D721Med (cell line): ENCODE measurements around the gene DMAC1.

Experiments used
- DNase-seq: peaks from one replicate; pipeline ENCODE4 v3.0.0; 2011; ENCODE audit warnings: low spot score; ENCODE audit not compliant: insufficient read length
- FAIRE-seq: peaks from 2 replicates; lab custom pipeline; 2011; peaks lifted over from hg19 to GRCh38; lab: Jason Lieb, UNC
- CTCF ChIP-seq: IDR thresholded peaks from 2 replicates; pipeline ENCODE4 v1.5.1; 2012; ENCODE audit warnings: mild to moderate bottlenecking, control low read depth; ENCODE audit not compliant: insufficient read depth; ENCODE audit errors: missing control alignments

The DMAC1 gene

GRCh38 chr9:7802666-7803065 lies 3.1 kb upstream of the DMAC1 start:
- FAIRE-seq: no peak
- no peak for DNase-seq
- TF ChIP-seq CTCF: no peak

GRCh38 chr9:7799944-7800285 lies 337 bp upstream of the DMAC1 start:
- TF ChIP-seq CTCF: no peak
- no peak for DNase-seq
- FAIRE-seq: peak; percentile 58

GRCh38 chr9:7794196-7794595 lies 5.4 kb downstream of the DMAC1 start:
- FAIRE-seq: peak; percentile 38
- no peak for TF ChIP-seq CTCF
- no peak for DNase-seq

DNA sequence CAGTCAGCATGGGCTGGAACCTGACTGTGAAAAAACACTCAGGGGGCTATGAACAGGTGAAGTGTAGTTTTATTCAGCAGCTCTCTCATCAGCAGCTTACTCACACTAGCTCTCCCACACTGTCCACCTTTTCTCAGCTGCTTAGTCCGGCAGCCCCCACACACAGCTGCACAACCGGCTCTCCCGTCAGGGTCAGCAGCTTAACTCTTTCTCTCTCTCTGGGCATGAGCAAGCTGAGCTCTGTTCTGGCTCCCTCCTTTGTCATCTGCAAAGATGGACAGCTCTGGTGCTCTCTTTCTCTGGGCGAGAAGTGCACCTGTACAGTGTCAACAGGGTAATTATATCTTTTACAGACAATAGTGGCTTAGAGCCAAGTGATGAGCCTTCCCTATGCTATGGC lies 8.2 kb downstream of the DMAC1 start:
- TF ChIP-seq CTCF: no peak
- FAIRE-seq: no peak
- DNase-seq: no peak

GRCh38 chr9:7790819-7791182 lies 8.8 kb downstream of the DMAC1 start:
- no peak for TF ChIP-seq CTCF
- FAIRE-seq: no peak
- no peak for DNase-seq

- no peak for TF ChIP-seq CTCF
- no peak for DNase-seq
- no peak for FAIRE-seq
Measured at GRCh38 chr9:7790022-7790818, 9.4 kb downstream of the DMAC1 start.

DNA sequence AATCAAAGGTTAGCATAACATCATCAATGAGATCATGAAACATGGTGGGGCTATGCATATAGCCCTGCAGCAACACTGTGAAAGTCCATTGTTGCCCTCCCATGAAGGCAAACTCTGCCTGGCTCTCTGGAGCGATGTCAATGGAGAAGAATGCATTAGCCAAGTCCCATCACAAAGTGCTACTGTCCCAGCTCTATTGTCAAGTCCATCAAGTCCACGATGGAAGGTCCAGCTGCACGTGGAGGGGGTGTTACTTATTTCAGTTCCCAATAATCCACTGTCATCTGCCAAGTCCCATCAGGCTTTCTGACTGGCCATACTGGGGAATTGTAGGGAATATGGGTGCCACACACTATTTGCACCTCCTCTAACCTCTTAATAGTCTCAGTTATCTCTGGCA lies 10.8 kb downstream of the DMAC1 start:
- no peak for TF ChIP-seq CTCF

More for the DNA sequence above, 10.8 kb downstream of the DMAC1 start:
- DNase-seq (no peak), FAIRE-seq (no peak)
